ENCODE results near the gene ZNF341.

DNA sequence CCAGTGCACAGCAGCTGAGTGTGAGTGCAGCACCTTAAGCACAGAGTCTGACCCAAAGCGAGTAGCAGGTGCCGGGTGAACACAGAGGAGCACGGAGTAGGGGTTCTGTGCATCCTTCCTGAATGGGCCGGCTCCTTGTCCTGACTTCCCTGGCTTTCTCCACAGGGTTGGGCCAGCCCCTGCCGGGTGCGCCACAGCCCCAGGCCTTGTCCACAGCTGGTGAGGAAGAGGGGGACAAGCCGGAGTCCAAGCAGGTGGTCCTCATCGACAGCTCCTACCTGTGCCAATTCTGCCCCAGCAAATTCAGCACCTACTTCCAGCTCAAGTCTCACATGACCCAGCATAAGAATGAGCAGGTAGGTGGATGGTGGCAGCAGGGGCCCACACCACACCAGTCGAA lies 34.9 kb downstream of the ZNF341 start:
- TF ChIP-seq, protein P1, sequence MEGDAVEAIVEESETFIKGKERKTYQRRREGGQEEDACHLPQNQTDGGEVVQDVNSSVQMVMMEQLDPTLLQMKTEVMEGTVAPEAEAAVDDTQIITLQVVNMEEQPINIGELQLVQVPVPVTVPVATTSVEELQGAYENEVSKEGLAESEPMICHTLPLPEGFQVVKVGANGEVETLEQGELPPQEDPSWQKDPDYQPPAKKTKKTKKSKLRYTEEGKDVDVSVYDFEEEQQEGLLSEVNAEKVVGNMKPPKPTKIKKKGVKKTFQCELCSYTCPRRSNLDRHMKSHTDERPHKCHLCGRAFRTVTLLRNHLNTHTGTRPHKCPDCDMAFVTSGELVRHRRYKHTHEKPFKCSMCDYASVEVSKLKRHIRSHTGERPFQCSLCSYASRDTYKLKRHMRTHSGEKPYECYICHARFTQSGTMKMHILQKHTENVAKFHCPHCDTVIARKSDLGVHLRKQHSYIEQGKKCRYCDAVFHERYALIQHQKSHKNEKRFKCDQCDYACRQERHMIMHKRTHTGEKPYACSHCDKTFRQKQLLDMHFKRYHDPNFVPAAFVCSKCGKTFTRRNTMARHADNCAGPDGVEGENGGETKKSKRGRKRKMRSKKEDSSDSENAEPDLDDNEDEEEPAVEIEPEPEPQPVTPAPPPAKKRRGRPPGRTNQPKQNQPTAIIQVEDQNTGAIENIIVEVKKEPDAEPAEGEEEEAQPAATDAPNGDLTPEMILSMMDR (optimal IDR thresholded peaks at IDR 0.05 in 1 of 3, IDR thresholded peaks at IDR 0.05 in 1 of 3, conservative IDR thresholded peaks at IDR 0.05 in 1 of 3; ENCODE audit: extremely low read depth in 1 of 3, insufficient read depth in 2 of 3, low read length in 3 of 3): no peak
- TF ChIP-seq EZH2 (IDR thresholded peaks at IDR 0.05; ENCODE audit: low read length): no peak

All from keratinocyte (primary cell).